ENCODE measurements around the gene ZNF385A.
A peak's percentile ranks its signal among the peaks of the same experiment; 100 is the strongest.

ZNF385A gene, protein sequence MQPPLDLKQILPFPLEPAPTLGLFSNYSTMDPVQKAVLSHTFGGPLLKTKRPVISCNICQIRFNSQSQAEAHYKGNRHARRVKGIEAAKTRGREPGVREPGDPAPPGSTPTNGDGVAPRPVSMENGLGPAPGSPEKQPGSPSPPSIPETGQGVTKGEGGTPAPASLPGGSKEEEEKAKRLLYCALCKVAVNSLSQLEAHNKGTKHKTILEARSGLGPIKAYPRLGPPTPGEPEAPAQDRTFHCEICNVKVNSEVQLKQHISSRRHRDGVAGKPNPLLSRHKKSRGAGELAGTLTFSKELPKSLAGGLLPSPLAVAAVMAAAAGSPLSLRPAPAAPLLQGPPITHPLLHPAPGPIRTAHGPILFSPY

GRCh38 chr12:54384591-54385041, at the start of gene ZNF385A:
TSS of gene ZNF385A (minus strand) at chr12:54384733. CDS start at chr12:54384514, 219 bp downstream.
- H2AFZ ChIP-seq (ENCODE audit: low read length): no peak within 1 kb of the TSS
- no peaks in the 10 kb centered on the region for H3F3A ChIP-seq (ENCODE audit: low read depth)
- no peaks in the 10 kb centered on the region for H4K20me1 ChIP-seq (ENCODE audit: insufficient read depth, low read length, poor library complexity, severe bottlenecking)
- peak within 1 kb of the TSS; percentile 14 for H3K9ac ChIP-seq (ENCODE audit: low read depth, low read length, poor library complexity, severe bottlenecking)
- H3K4me3 ChIP-seq (ENCODE audit: low read length, poor library complexity, severe bottlenecking): no peak within 1 kb of the TSS
- H3K36me3 ChIP-seq (ENCODE audit: insufficient read depth, low read length): no peaks in the 10 kb centered on the region
- H3K4me2 ChIP-seq (ENCODE audit: low read depth, low read length, poor library complexity, severe bottlenecking): no peak within 1 kb of the TSS
- TF ChIP-seq CTCF (conservative IDR thresholded peaks at IDR 0.05; ENCODE audit: low read length): no peak
- TF ChIP-seq EZH2phosphoT487 (IDR thresholded peaks at IDR 0.05; ENCODE audit: borderline replicate concordance): no peak
- no peaks in the 10 kb centered on the region for H3K27me3 ChIP-seq (ENCODE audit: insufficient read depth, low read length, poor library complexity, severe bottlenecking)
- H3K9me3 ChIP-seq (ENCODE audit: insufficient read depth, low read depth, low read length): no peaks in the 10 kb centered on the region
- no peaks in the 10 kb centered on the region for H3K9me2 ChIP-seq (replicated peaks; ENCODE audit: low read depth, low read length)
- H3K79me2 ChIP-seq (ENCODE audit: insufficient read depth, low read length): no peaks in the 10 kb centered on the region
- peaks cover 28% of the 10 kb centered on the region for H3K4me1 ChIP-seq (ENCODE audit: insufficient read depth, low read length, poor library complexity, severe bottlenecking)

DNA sequence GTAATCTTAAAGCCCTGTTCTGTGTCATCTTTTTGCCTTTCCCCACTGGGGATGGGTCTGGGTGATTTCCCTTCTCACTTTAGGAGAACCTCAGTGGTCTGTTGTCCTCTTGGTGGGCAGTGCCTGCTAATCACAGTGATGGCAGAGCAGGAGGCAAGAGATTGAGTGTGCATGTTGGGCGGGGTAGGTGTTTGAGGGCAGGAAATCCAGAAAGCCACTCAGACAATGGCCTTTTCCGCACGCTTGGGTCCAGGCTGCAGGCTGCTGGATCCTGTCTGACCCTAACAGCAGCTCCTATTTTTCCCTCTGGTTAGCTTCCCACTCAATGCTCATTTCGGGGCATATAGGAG, 48.3 kb upstream of the ZNF385A start:
- Histone ChIP-seq H3K4me2 (ENCODE audit: low read depth, low read length, poor library complexity, severe bottlenecking) (no peak overlapping the region), H3K9ac (ENCODE audit: low read depth, low read length, poor library complexity, severe bottlenecking) (no peak overlapping the region), H3F3A (ENCODE audit: low read depth) (no peaks in the 10 kb centered on the region), H2AFZ (ENCODE audit: low read length) (no peak overlapping the region), H3K79me2 (ENCODE audit: insufficient read depth, low read length) (no peaks in the 10 kb centered on the region), H3K4me1 (ENCODE audit: insufficient read depth, low read length, poor library complexity, severe bottlenecking) (peaks cover 41% of the 10 kb centered on the region), H3K36me3 (ENCODE audit: insufficient read depth, low read length) (no peaks in the 10 kb centered on the region), H3K9me2 (replicated peaks; ENCODE audit: low read depth, low read length) (no peaks in the 10 kb centered on the region), H3K4me3 (ENCODE audit: low read length, poor library complexity, severe bottlenecking) (no peak overlapping the region), H3K27me3 (ENCODE audit: insufficient read depth, low read length, poor library complexity, severe bottlenecking) (no peaks in the 10 kb centered on the region), H3K9me3 (ENCODE audit: insufficient read depth, low read depth, low read length) (no peaks in the 10 kb centered on the region), H4K20me1 (ENCODE audit: insufficient read depth, low read length, poor library complexity, severe bottlenecking) (no peaks in the 10 kb centered on the region)
- no peak for TF ChIP-seq CTCF (conservative IDR thresholded peaks at IDR 0.05; ENCODE audit: low read length)
- no peak for TF ChIP-seq EZH2phosphoT487 (IDR thresholded peaks at IDR 0.05; ENCODE audit: borderline replicate concordance)

DNA sequence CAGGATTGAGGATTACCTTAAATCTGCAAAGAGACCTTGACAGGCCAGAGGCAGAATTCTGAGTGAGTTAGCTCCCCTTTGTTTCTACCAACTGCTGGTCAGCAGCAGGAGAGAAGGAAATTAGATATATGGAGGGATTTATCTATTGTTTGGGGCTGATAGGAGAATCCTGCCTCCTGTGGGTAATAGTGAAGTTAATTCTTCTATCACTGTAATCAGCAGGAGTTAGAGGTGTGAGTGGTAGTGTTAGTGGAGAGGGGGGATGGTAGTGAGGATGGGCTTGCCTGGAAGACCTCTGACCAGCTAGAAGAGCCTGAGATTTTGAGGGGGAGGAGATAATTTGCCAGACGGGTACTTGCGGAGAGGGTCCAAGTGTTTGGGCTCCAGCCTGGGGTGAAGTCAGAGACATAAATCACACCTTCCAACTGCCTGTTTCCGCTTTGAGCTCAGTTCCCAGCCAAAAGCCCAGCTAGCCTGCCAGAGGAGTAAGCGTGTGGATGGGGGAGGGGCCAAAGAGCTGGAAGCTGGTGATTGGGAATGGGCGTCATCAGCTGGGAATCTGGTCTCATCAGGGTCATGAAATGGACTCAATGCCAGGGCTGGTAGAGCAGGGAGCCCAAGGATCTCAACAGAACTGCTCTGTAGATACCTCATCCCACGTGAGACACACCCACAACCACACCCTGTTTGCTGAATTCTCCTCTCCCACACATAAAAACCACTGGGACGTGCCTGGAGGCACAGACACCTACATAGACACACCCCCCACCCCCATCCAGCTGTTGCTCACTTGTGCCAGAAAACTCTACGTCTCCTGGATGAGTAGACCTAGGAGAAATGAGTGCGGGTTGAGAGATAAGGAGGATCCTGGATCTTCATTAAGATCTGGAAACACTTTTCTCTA, 47.6 kb upstream of the ZNF385A start:
- Histone ChIP-seq H3K36me3 (ENCODE audit: insufficient read depth, low read length) (no peaks in the 10 kb centered on the region), H4K20me1 (ENCODE audit: insufficient read depth, low read length, poor library complexity, severe bottlenecking) (no peaks in the 10 kb centered on the region), H3K79me2 (ENCODE audit: insufficient read depth, low read length) (no peaks in the 10 kb centered on the region), H3K4me2 (ENCODE audit: low read depth, low read length, poor library complexity, severe bottlenecking) (no peak overlapping the region), H3K9ac (ENCODE audit: low read depth, low read length, poor library complexity, severe bottlenecking) (no peak overlapping the region), H3K9me2 (replicated peaks; ENCODE audit: low read depth, low read length) (no peaks in the 10 kb centered on the region), H3K4me1 (ENCODE audit: insufficient read depth, low read length, poor library complexity, severe bottlenecking) (peaks cover 41% of the 10 kb centered on the region), H3K27me3 (ENCODE audit: insufficient read depth, low read length, poor library complexity, severe bottlenecking) (no peaks in the 10 kb centered on the region), H3F3A (ENCODE audit: low read depth) (no peaks in the 10 kb centered on the region), H2AFZ (ENCODE audit: low read length) (no peak overlapping the region), H3K4me3 (ENCODE audit: low read length, poor library complexity, severe bottlenecking) (no peak overlapping the region), H3K9me3 (ENCODE audit: insufficient read depth, low read depth, low read length) (no peaks in the 10 kb centered on the region)
- TF ChIP-seq CTCF (conservative IDR thresholded peaks at IDR 0.05; ENCODE audit: low read length) (no peak), EZH2phosphoT487 (IDR thresholded peaks at IDR 0.05; ENCODE audit: borderline replicate concordance) (no peak)

All from Loucy (cell line).